Measurements from ENCODE around the gene RNF135. TPM values are rescaled to one million over a fixed set of nuclear protein-coding genes. Genes with fewer than 3 reads are reported as not detected.

The RNF135 gene
- polyA plus RNA-seq, 1 donor (not counting 4 experiments of a cell fraction or from before 2014, with no cell fraction given): 13.6 TPM

DNA sequence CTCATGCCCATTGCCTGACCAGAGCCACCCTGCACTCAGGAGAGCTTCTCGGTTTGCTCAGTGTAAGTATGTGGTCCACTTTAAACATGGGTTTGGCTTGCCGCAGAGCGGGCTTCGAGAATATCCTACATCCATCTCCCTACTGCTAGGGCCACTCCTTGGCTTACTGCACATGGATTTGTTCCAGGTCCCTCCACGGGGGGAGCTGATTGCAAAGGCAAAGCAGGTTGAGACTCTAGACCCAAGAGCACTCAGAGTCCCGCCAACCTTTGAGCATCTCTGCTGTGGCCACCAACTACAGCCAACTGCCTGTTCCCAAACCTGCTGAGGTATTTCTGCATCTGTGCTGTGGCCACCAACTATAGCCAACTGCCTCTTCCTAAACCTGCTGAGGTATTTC is 26.4 kb downstream of the RNF135 start:
- no peak for TF ChIP-seq EZH2 (IDR thresholded peaks at IDR 0.05; ENCODE audit: low read length)
- TF ChIP-seq, protein P1, sequence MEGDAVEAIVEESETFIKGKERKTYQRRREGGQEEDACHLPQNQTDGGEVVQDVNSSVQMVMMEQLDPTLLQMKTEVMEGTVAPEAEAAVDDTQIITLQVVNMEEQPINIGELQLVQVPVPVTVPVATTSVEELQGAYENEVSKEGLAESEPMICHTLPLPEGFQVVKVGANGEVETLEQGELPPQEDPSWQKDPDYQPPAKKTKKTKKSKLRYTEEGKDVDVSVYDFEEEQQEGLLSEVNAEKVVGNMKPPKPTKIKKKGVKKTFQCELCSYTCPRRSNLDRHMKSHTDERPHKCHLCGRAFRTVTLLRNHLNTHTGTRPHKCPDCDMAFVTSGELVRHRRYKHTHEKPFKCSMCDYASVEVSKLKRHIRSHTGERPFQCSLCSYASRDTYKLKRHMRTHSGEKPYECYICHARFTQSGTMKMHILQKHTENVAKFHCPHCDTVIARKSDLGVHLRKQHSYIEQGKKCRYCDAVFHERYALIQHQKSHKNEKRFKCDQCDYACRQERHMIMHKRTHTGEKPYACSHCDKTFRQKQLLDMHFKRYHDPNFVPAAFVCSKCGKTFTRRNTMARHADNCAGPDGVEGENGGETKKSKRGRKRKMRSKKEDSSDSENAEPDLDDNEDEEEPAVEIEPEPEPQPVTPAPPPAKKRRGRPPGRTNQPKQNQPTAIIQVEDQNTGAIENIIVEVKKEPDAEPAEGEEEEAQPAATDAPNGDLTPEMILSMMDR (optimal IDR thresholded peaks at IDR 0.05 in 1 of 3, IDR thresholded peaks at IDR 0.05 in 1 of 3, conservative IDR thresholded peaks at IDR 0.05 in 1 of 3; ENCODE audit: extremely low read depth in 1 of 3, insufficient read depth in 2 of 3, low read length in 3 of 3): no peak
- FAIRE-seq (no peak), DNase-seq (ENCODE audit: low read depth, low spot score) (no peak)
- no peaks in the 10 kb centered on the region for H4K20me1 ChIP-seq (ENCODE audit: control insufficient read depth, extremely low read depth, insufficient read depth, low read length)
- H3K27me3 ChIP-seq (ENCODE audit: control insufficient read depth, extremely low read depth, insufficient read depth, low read length): no peaks in the 10 kb centered on the region
- no peaks in the 10 kb centered on the region for H3K4me1 ChIP-seq (ENCODE audit: control insufficient read depth, extremely low read depth, insufficient read depth, low read length)
- H3K27ac ChIP-seq (ENCODE audit: control insufficient read depth, insufficient read depth, low read length): no peak overlapping the region
- no peak overlapping the region for H3K4me3 ChIP-seq (ENCODE audit: control insufficient read depth in 2 of 3, extremely low read depth in 1 of 3, insufficient read depth in 2 of 3, low read depth in 1 of 3, low read length in 3 of 3)
- no peak overlapping the region for H2AFZ ChIP-seq (ENCODE audit: control insufficient read depth, low read length)
- H3K9ac ChIP-seq (ENCODE audit: control insufficient read depth, extremely low read depth, insufficient read depth, low read length): no peak overlapping the region
- H3K36me3 ChIP-seq (ENCODE audit: control insufficient read depth in 2 of 2, extremely low read depth in 1 of 2, insufficient read depth in 2 of 2, low read length in 2 of 2): peaks cover 9 to 18% of the 10 kb centered on the region in 2 experiments
- no peaks in the 10 kb centered on the region for H3K79me2 ChIP-seq (ENCODE audit: control insufficient read depth, insufficient read depth, low read length)
- no peaks in the 10 kb centered on the region for H3K9me1 ChIP-seq (ENCODE audit: control insufficient read depth, extremely low read depth, insufficient read depth, low read length)
- no peak overlapping the region for H3K4me2 ChIP-seq (ENCODE audit: control insufficient read depth, extremely low read depth, insufficient read depth, low read depth, low read length)
- dilution Hi-C loops (cut with MboI; ENCODE audit: extremely low pct_ligation_motif_present, low sequenced_read_pairs): no loop called here
- H3K9me3 ChIP-seq (ENCODE audit: control insufficient read depth, low read depth, low read length): no peaks in the 10 kb centered on the region

DNA sequence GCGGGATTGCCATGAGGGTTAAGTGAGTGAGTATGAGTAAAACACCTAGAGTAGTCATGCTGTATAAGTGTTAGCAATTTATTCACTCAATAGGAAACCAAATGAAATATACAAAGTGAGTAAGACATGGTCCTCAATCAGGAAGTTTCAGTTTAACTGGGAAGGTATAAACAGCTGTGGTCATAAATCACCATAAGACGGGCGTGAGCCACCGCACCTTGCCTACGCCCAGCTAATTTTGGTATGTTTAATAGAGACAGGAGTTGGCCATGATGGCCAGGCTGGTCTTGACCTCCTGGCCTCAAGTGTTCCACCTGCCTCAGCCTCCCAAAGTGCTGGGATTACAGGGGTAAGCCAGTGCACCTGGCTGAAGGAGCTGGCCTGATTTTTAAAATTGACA is 27.0 kb downstream of the RNF135 start:
- FAIRE-seq: no peak
- Histone ChIP-seq H3K36me3 (ENCODE audit: control insufficient read depth in 2 of 2, extremely low read depth in 1 of 2, insufficient read depth in 2 of 2, low read length in 2 of 2) (peaks cover 11 to 18% of the 10 kb centered on the region in 2 experiments), H3K9me1 (ENCODE audit: control insufficient read depth, extremely low read depth, insufficient read depth, low read length) (no peaks in the 10 kb centered on the region), H3K27ac (ENCODE audit: control insufficient read depth, insufficient read depth, low read length) (no peak overlapping the region), H3K27me3 (ENCODE audit: control insufficient read depth, extremely low read depth, insufficient read depth, low read length) (no peaks in the 10 kb centered on the region), H3K79me2 (ENCODE audit: control insufficient read depth, insufficient read depth, low read length) (no peaks in the 10 kb centered on the region), H3K9me3 (ENCODE audit: control insufficient read depth, low read depth, low read length) (no peaks in the 10 kb centered on the region), H3K4me1 (ENCODE audit: control insufficient read depth, extremely low read depth, insufficient read depth, low read length) (no peaks in the 10 kb centered on the region), H3K4me3 (ENCODE audit: control insufficient read depth in 2 of 3, extremely low read depth in 1 of 3, insufficient read depth in 2 of 3, low read depth in 1 of 3, low read length in 3 of 3) (no peak overlapping the region), H3K9ac (ENCODE audit: control insufficient read depth, extremely low read depth, insufficient read depth, low read length) (no peak overlapping the region), H3K4me2 (ENCODE audit: control insufficient read depth, extremely low read depth, insufficient read depth, low read depth, low read length) (no peak overlapping the region), H2AFZ (ENCODE audit: control insufficient read depth, low read length) (no peak overlapping the region), H4K20me1 (ENCODE audit: control insufficient read depth, extremely low read depth, insufficient read depth, low read length) (no peaks in the 10 kb centered on the region)
- TF ChIP-seq, protein P1 (optimal IDR thresholded peaks at IDR 0.05 in 1 of 3, IDR thresholded peaks at IDR 0.05 in 1 of 3, conservative IDR thresholded peaks at IDR 0.05 in 1 of 3; ENCODE audit: extremely low read depth in 1 of 3, insufficient read depth in 2 of 3, low read length in 3 of 3): no peak
- no peak for TF ChIP-seq EZH2 (IDR thresholded peaks at IDR 0.05; ENCODE audit: low read length)
- dilution Hi-C loops (cut with MboI; ENCODE audit: extremely low pct_ligation_motif_present, low sequenced_read_pairs): no loop called here
- no peak for DNase-seq (ENCODE audit: low read depth, low spot score)
